ENCODE results near the gene STRA8.

DNA sequence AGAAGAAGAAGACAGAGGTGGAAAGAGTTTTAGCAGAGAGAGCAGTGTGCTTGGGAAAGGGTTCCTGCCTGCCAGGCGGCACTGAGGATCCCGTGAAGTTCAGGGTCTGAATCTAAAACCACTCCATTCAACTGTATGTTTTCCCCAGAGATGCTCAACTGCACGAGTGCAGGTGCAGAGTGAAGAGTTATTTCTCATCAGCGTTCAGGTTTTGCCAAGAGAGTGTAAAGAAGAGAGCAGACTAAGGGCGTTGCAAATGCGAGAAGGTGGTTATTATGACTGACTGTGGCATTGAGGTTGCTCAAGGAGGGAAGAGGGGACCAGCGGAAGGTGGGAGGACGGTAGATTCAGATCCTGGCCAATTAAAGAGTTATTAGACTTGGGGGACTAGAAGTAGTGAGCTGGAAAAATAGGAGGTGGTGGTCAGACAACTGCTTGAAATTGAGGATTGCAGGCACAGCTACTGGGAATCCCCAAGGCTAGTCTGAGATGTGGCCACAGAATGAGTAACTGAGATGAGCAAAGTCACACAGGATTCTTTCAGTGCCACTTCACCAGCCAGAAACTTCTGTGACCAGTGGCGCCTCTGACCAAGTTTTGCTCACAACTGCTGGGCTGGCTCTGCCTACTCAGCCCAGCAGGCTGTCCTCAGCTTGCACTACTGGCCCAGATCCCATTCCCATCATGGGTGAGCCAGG, 29.1 kb downstream of the STRA8 start:
- TF ChIP-seq, protein P1, sequence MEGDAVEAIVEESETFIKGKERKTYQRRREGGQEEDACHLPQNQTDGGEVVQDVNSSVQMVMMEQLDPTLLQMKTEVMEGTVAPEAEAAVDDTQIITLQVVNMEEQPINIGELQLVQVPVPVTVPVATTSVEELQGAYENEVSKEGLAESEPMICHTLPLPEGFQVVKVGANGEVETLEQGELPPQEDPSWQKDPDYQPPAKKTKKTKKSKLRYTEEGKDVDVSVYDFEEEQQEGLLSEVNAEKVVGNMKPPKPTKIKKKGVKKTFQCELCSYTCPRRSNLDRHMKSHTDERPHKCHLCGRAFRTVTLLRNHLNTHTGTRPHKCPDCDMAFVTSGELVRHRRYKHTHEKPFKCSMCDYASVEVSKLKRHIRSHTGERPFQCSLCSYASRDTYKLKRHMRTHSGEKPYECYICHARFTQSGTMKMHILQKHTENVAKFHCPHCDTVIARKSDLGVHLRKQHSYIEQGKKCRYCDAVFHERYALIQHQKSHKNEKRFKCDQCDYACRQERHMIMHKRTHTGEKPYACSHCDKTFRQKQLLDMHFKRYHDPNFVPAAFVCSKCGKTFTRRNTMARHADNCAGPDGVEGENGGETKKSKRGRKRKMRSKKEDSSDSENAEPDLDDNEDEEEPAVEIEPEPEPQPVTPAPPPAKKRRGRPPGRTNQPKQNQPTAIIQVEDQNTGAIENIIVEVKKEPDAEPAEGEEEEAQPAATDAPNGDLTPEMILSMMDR (conservative IDR thresholded peaks at IDR 0.05; ENCODE audit: low read depth, low read length) = no peak
- TF ChIP-seq EZH2 (IDR thresholded peaks at IDR 0.05; ENCODE audit: low read length, unreplicated experiment) = no peak

All from PC-3 (cell line).